ENCODE measurements around the gene ANAPC16. TPM values are rescaled to one million over a fixed set of nuclear protein-coding genes. Genes with fewer than 3 reads are reported as not detected.

The ANAPC16 gene
- polyA plus RNA-seq, 2 of the 4 experiments (the other 2 are of a cell fraction): 75.1 to 165 TPM

DNA sequence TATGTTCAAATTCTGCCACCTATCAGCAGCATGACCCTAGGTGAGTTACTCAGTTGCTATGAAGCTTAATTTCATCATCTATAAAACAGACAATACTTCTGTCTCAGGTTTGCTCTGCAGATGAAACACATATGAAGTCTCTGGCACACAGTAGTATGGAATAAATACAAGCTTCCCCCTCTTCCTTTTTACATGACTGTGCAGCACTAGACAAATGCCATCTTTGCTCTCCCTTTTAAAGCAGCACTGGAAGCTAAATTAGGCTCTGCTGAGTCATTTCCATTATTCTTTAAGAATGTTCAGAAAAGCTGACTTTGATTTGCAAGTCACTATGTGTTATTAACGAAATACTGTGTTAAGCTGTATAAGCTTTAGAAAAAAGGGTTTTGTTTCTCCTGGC, 40.7 kb upstream of the ANAPC16 start:
- ChIA-PET POLR2A (interaction anchor here (1.2 to 2.5 kb wide), 3 partner anchors 41 to 146 kb away, joined by 4 to 8 read pairs (median 6); partner anchors contain the start of gene ASCC1), CTCF (interaction anchor here (0.5 to 2.4 kb wide), 5 partner anchors 15 to 129 kb away, joined by 3 to 12 read pairs (median 3); no protein-coding TSS in a partner anchor)
- 38% methylated on average over 1 of the region's 1 CpG for WGBS (ENCODE audit: missing lambda C conversion rate)
- Histone ChIP-seq H3K27ac (peak overlapping the region; percentile 77 to 85), H3K4me1 (peaks cover 63% of the 10 kb centered on the region), H3K4me3 (no peak overlapping the region), H3K4me2 (peak overlapping the region; percentile 57), H3K9me3 (no peaks in the 10 kb centered on the region)
- FAIRE-seq (no peak), ATAC-seq (no peak), DNase-seq (ENCODE audit: low read depth in 1 of 2, low spot score in 1 of 2) (peak in 1 of 2 experiments; percentile 25)
- TF ChIP-seq NFE2L2 (conservative IDR thresholded peaks at IDR 0.05; ENCODE audit: low read length): peak; percentile 57
- TF ChIP-seq JUN (IDR thresholded peaks at IDR 0.05): no peak
- TF ChIP-seq MAFK (IDR thresholded peaks at IDR 0.05; ENCODE audit: partially characterized antibody): peak; percentile 58
- no peak for TF ChIP-seq FOSL2 (IDR thresholded peaks at IDR 0.05)
- TF ChIP-seq FOSL2 (CRISPR knock-in tag; IDR thresholded peaks at IDR 0.05): peak; percentile 36; the same call in 1 of the 2 replicates

DNA sequence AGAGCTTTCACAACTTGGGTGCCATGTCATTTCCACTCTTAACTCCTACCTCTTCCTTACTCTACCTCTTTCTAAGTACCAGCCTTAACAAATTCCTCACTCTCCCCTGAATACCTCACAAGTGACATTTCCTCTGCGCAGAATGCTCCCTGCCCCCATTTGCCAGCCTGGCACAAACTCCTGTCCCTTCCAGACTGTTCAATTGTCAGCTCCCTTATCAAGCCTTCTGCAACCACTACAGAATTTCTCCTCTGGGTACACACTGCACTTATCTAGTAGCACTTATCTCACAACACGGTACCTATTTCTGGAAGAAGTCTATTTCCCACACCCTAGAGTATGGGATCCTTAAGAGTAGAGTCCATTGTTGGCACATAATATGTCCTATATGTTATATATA, 39.1 kb upstream of the ANAPC16 start:
- ChIA-PET POLR2A (no interaction called here), CTCF (interaction anchor here (0.5 to 1.5 kb wide), 5 partner anchors 11 to 280 kb away, joined by 3 to 6 read pairs (median 4); no protein-coding TSS in a partner anchor)
- Histone ChIP-seq H3K4me1 (peaks cover 50% of the 10 kb centered on the region), H3K27ac (peak overlapping the region; percentile 77 to 85; a peak in 5 of 6 replicates), H3K4me2 (no peak overlapping the region), H3K9me3 (no peaks in the 10 kb centered on the region), H3K4me3 (no peak overlapping the region)
- TF ChIP-seq FOSB (CRISPR knock-in tag; IDR thresholded peaks at IDR 0.05) (no peak), TFCP2L1 (CRISPR knock-in tag; IDR thresholded peaks at IDR 0.05) (no peak), FOSL2 (IDR thresholded peaks at IDR 0.05) (no peak), FOSL2 (CRISPR knock-in tag; IDR thresholded peaks at IDR 0.05) (no peak), MAFK (IDR thresholded peaks at IDR 0.05; ENCODE audit: partially characterized antibody) (no peak)
- TF ChIP-seq, protein P1, sequence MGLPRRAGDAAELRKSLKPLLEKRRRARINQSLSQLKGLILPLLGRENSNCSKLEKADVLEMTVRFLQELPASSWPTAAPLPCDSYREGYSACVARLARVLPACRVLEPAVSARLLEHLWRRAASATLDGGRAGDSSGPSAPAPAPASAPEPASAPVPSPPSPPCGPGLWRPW (IDR thresholded peaks at IDR 0.05): no peak
- TF ChIP-seq, protein P2, sequence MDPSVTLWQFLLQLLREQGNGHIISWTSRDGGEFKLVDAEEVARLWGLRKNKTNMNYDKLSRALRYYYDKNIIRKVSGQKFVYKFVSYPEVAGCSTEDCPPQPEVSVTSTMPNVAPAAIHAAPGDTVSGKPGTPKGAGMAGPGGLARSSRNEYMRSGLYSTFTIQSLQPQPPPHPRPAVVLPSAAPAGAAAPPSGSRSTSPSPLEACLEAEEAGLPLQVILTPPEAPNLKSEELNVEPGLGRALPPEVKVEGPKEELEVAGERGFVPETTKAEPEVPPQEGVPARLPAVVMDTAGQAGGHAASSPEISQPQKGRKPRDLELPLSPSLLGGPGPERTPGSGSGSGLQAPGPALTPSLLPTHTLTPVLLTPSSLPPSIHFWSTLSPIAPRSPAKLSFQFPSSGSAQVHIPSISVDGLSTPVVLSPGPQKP (IDR thresholded peaks at IDR 0.05; ENCODE audit: low read depth, low read length): no peak
- TF ChIP-seq, protein P3, sequence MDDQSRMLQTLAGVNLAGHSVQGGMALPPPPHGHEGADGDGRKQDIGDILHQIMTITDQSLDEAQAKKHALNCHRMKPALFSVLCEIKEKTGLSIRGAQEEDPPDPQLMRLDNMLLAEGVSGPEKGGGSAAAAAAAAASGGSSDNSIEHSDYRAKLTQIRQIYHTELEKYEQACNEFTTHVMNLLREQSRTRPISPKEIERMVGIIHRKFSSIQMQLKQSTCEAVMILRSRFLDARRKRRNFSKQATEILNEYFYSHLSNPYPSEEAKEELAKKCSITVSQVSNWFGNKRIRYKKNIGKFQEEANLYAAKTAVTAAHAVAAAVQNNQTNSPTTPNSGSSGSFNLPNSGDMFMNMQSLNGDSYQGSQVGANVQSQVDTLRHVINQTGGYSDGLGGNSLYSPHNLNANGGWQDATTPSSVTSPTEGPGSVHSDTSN (IDR thresholded peaks at IDR 0.05): no peak
- ATAC-seq (no peak), FAIRE-seq (no peak), DNase-seq (ENCODE audit: low read depth in 1 of 2, low spot score in 1 of 2) (no peak)
- WGBS (ENCODE audit: missing lambda C conversion rate): 88% methylated on average over 2 of the region's 2 CpGs

DNA sequence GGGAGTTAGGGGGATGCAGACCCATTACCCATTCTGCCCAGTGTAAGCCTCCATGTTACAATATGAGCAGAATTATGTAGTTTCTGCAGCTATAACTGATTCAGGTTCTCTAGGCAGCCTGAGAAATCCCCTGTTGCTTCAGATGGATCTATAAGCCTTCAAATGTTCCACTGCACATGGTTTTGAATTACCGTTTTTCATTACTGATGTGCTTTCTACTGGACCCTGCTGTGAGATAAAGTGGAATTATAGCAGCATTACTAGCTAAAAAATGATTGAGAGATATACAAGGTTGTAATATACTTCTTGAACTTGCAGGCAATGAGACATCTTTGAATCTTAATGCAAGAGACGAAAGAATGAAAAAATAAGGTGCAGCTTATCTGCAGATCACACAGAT, 38.4 kb upstream of the ANAPC16 start:
- no peak overlapping the region for H3K4me3 ChIP-seq
- DNase-seq (ENCODE audit: low read depth in 1 of 2, low spot score in 1 of 2) (no peak), FAIRE-seq (no peak), ATAC-seq (no peak)
- no peaks in the 10 kb centered on the region for H3K9me3 ChIP-seq
- H3K4me1 ChIP-seq: peaks cover 42% of the 10 kb centered on the region
- ChIA-PET CTCF (interaction anchor here (0.8 to 2.2 kb wide), 6 partner anchors 12 to 281 kb away, joined by 3 to 6 read pairs (median 4); no protein-coding TSS in a partner anchor), POLR2A (no interaction called here)
- H3K4me2 ChIP-seq: no peak overlapping the region
- H3K27ac ChIP-seq: peak overlapping the region in 1 of 2 experiments; percentile 35; a peak in 2 of 6 replicates
- TF ChIP-seq JUN (IDR thresholded peaks at IDR 0.05) (no peak), MYC (IDR thresholded peaks at IDR 0.05; ENCODE audit: borderline replicate concordance, low read length) (no peak), HOXB5 (CRISPR knock-in tag; IDR thresholded peaks at IDR 0.05) (no peak), RFX5 (IDR thresholded peaks at IDR 0.05) (no peak), HEYL (CRISPR knock-in tag; IDR thresholded peaks at IDR 0.05) (no peak), MAZ (IDR thresholded peaks at IDR 0.05; ENCODE audit: borderline replicate concordance, low read depth, low read length) (no peak), MAFK (IDR thresholded peaks at IDR 0.05; ENCODE audit: partially characterized antibody) (no peak), ESRRA (IDR thresholded peaks at IDR 0.05; ENCODE audit: borderline replicate concordance, low read length) (no peak), BHLHE40 (IDR thresholded peaks at IDR 0.05; ENCODE audit: low read depth, low read length) (no peak), ZNF302 (CRISPR knock-in tag; IDR thresholded peaks at IDR 0.05) (no peak), ZC3H11A (IDR thresholded peaks at IDR 0.05) (no peak)
- TF ChIP-seq, protein P3 (IDR thresholded peaks at IDR 0.05): no peak
- 93% methylated on average over 2 of the region's 2 CpGs for WGBS (ENCODE audit: missing lambda C conversion rate)

Data from A549 (cell line).